Psoas muscle (tissue), 8 donors: Measurements from ENCODE around the gene PTCRA. TPM values are rescaled to one million over a fixed set of nuclear protein-coding genes. Genes with fewer than 3 reads are reported as not detected.

Experiments
- ATAC-seq, 4 donors: fragments of 200-7000 bp; cut with Tn5 transposase; one replicate each; pipeline ENCODE4 v1.9.1; 2020; ENCODE audit warnings: moderate library complexity in 3 of 4, mild to moderate bottlenecking in 2 of 4
- DNase-seq, 2 donors: peaks; one replicate each; pipeline ENCODE4 v3.0.0-alpha.2; 2020
- H3K27ac ChIP-seq: fragments of 200-600 bp; one replicate; pipeline ENCODE4 v1.8.0; 2022
- H3K27me3 ChIP-seq, 3 donors: fragments of 200-600 bp in 1 of 3; one replicate each; pipeline versions ENCODE4 v1.6.1 to v1.8.0; 2013 to 2022; ENCODE audit warnings: low read length in 2 of 3, mild to moderate bottlenecking in 2 of 3, moderate library complexity in 1 of 3; ENCODE audit not compliant: insufficient read depth in 3 of 3
- H3K36me3 ChIP-seq, 2 donors: fragments of 200-600 bp in 1 of 2; one replicate each; pipeline versions ENCODE4 v1.6.1 to v1.8.0; 2013 to 2022; ENCODE audit warnings: low read depth in 1 of 2, mild to moderate bottlenecking in 1 of 2, moderate library complexity in 1 of 2; ENCODE audit not compliant: insufficient read depth in 1 of 2
- H3K4me1 ChIP-seq: fragments of 200-600 bp; one replicate; pipeline ENCODE4 v1.8.0; 2022
- H3K4me3 ChIP-seq: fragments of 200-600 bp; one replicate; pipeline ENCODE4 v1.8.0; 2022; ENCODE audit warnings: mild to moderate bottlenecking
- H3K9me3 ChIP-seq: fragments of 200-600 bp; one replicate; pipeline ENCODE4 v1.8.0; 2022
- WGBS, 3 donors: extraction: QIAGEN DNeasy Blood & Tissue Kit; methylation state at CpG; one replicate each; pipeline versions ENCODE4 v1.1.6 to v1.1.7; 2013; 5-methylcytosine and 5-hydroxymethylcytosine counted together
- intact Hi-C, 2 donors: fragments of 100-400 bp; cut with DNase I; formaldehyde crosslinking; loops; one replicate each; pipeline versions ENCODE4 v1.11.0 to v1.14.2; 2022
- long read RNA-seq, 2 donors: library from polyadenylated mRNA; unstranded; transcript quantifications; one replicate each; pipeline ENCODE4 v2.0.0, GENCODE V29; 2021
- polyA plus RNA-seq, 3 donors: library from polyadenylated mRNA; stranded (reverse); fragments of 200-250 nt; gene quantifications; one replicate each; pipeline ENCODE4 v1.2.3, GENCODE V29; 2013
- total RNA-seq, 4 donors: library from RNA; stranded (reverse); fragmentation: NEBNext Ultra II Directional in 2 of 4; extraction: Animal tissue kit (Norgen Biotek cat#: 25700) in 2 of 4; gene quantifications; one replicate each; pipeline versions ENCODE4 v1.2.1 to v1.2.4, GENCODE V29; 2021 to 2023
- TF ChIP-seq, protein P1 (sequence below): fragments of 200-600 bp; IDR thresholded peaks from one replicate; pipeline ENCODE4 v1.8.0; 2022; ENCODE audit warnings: antibody characterized with exemption
- donor health status: healthy with polysubstance abuse.
- donor health status: DM: no; HTN: no; CAD: no; lungs with moderate emphysema.
- donor health status: Bipolar disorder and iron deficiency.
- donor health status: healthy.
- donor health status: DM: yes; HTN: yes; CAD: no.
- donor health status: DM: no; HTN: no; CAD: no.
- donor health status: DM: no; HTN: no; CAD: no.
- donor health status: DM: yes; HTN: yes; CAD: no.

The PTCRA gene, protein sequence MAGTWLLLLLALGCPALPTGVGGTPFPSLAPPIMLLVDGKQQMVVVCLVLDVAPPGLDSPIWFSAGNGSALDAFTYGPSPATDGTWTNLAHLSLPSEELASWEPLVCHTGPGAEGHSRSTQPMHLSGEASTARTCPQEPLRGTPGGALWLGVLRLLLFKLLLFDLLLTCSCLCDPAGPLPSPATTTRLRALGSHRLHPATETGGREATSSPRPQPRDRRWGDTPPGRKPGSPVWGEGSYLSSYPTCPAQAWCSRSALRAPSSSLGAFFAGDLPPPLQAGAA
- total RNA-seq (not detected), polyA plus RNA-seq (under 1 TPM in 1 of 3 donors, not detected in 2; 0.09 TPM)
- long read RNA-seq, donor 1 = 0 reads
- long read RNA-seq, donor 2 = 0 reads

DNA sequence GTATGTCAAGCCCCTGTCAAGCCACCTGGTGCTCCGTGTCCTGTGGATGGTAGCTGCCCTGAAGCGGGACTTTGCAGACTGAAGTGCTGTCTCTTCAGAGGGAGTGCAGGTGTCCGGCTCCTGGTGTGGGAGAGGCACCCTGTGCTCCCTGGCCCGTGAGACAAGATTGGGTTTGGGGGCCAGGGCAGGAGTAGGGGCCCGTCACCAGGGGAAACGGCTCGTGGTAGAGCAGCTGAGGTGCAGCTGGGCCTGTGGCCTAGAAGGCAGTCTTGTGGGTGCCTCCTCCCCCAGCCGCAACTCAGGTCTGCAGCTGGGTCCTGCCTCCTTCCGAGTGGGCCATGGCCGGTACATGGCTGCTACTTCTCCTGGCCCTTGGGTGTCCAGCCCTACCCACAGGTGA is at the start of gene PTCRA:
Gene PTCRA, plus strand, starts transcription at position 322 of the 400 bp plus-strand sequence. Its CDS starts 17 bp downstream, at position 339.
- Histone ChIP-seq H3K27me3 (peaks cover 0 to 32% (median 0%) of the 10 kb centered on the region in 3 donors), H3K4me3 (no peak within 1 kb of the TSS), H3K9me3 (no peaks in the 10 kb centered on the region), H3K36me3 (no peaks in the 10 kb centered on the region), H3K4me1 (peaks cover 4% of the 10 kb centered on the region), H3K27ac (no peak within 1 kb of the TSS)
- TF ChIP-seq, protein P1, sequence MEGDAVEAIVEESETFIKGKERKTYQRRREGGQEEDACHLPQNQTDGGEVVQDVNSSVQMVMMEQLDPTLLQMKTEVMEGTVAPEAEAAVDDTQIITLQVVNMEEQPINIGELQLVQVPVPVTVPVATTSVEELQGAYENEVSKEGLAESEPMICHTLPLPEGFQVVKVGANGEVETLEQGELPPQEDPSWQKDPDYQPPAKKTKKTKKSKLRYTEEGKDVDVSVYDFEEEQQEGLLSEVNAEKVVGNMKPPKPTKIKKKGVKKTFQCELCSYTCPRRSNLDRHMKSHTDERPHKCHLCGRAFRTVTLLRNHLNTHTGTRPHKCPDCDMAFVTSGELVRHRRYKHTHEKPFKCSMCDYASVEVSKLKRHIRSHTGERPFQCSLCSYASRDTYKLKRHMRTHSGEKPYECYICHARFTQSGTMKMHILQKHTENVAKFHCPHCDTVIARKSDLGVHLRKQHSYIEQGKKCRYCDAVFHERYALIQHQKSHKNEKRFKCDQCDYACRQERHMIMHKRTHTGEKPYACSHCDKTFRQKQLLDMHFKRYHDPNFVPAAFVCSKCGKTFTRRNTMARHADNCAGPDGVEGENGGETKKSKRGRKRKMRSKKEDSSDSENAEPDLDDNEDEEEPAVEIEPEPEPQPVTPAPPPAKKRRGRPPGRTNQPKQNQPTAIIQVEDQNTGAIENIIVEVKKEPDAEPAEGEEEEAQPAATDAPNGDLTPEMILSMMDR = no peak
- 72 to 75% (median 73%) methylated on average over 8 to 10 of the region's 10 CpGs for WGBS, 3 donors
- intact Hi-C loops = no loop called here
- DNase-seq = no peak
- no peak for ATAC-seq

DNA sequence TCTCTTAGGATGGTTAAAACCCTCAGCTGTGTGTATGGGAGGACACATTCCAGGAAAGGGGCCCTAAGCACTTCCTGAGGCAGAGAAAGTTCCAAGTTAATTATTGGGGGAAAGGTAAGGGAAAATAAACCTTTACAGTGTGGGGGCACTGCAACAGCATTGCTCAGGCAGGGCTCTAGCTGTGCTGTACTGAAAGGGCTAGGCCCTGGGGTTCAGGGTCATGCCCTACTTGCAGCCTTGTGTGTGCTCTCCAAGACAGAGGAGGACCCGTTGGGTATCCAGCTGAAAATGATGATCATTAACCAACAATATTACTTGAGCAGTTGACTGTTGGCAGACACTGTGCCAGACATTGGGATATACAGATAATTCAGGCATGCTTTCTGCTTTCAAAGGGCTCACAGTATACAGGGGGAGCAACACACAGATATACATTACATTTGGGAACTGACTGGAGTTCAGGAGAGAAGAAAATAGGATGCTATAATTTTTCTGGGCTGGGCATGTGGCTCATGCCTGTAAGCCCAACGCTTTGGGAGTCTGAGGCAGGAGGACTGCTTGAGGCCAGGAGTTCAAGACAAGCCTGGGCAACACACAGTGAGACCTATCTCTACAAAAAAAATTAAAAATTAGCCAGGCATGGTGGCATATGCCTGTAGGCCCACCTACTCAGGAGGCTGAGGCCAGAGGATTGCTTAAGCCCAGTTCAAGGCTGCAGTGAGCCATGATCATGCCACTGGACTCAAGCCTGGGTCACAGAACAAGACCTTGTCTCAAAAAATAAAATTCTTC is 45.5 kb upstream of the PTCRA start:
- Histone ChIP-seq H3K4me1 (no peaks in the 10 kb centered on the region), H3K27me3 (no peaks in the 10 kb centered on the region), H3K27ac (no peak overlapping the region), H3K4me3 (no peak overlapping the region), H3K36me3 (peaks cover 2 to 42% of the 10 kb centered on the region in 2 donors), H3K9me3 (no peaks in the 10 kb centered on the region)
- TF ChIP-seq, protein P1 = no peak
- 67 to 78% (median 77%) methylated on average over 2 of the region's 2 CpGs for WGBS, 3 donors
- intact Hi-C loops = loop anchor here in 1 of 2 donors (10.0 kb wide), 1 partner anchor 146 kb away; the partner anchor contains the start of gene PRPH2
- ATAC-seq (no peak), DNase-seq (no peak)

DNA sequence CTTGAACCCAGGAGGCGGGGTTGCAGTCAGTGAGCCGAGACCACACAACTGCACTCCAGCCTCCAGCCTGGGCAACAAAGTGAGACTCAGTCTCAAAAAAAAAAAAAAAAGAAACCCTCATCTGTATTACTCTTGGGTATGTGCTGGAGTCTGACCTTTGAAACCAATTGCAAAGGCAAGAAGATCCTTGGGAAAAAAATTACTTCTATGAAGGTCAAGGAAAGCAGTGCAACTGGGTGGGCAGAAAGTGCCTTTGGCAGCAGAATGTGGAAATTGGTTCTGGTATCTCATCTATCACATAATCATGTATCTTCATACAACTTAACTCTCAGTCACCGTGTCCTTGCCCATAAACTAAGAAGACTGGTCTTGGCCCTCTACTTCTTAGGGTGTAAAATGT is 44.1 kb upstream of the PTCRA start:
- intact Hi-C loops = loop anchor here in 1 of 2 donors (10.0 kb wide), 1 partner anchor 147 kb away; the partner anchor contains the start of gene PRPH2
- Histone ChIP-seq H3K9me3 (no peaks in the 10 kb centered on the region), H3K36me3 (peaks cover 2 to 28% of the 10 kb centered on the region in 2 donors), H3K27me3 (no peaks in the 10 kb centered on the region), H3K4me1 (no peaks in the 10 kb centered on the region), H3K4me3 (no peak overlapping the region), H3K27ac (no peak overlapping the region)
- WGBS, 3 donors = 66 to 73% (median 71%) methylated on average over 3 of the region's 3 CpGs
- TF ChIP-seq, protein P1 = no peak
- no peak for DNase-seq
- ATAC-seq = no peak

DNA sequence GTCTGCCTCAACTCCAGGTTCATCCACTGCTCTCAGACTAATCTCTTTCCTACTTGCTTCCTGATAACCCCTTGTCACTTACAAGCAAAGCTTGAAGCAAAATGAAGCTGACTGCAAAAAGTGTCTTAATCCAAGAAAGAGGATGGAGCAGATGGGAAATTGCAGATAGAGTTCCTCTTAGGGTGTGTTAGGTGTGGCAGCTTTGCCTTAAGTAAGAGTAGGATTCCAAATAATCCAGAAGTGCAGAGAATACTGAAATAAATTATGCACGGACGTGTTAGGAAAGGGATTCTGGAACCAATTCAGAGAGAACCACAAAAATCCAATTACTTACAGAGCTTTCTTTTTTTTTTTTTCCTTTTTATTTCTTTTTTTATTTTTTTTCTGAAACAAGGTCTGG is 42.5 kb upstream of the PTCRA start:
- WGBS, 3 donors = 37 to 45% (median 43%) methylated on average over 2 of the region's 2 CpGs
- no peak overlapping the region for H3K4me3 ChIP-seq
- H3K36me3 ChIP-seq = peaks cover 0 to 14% of the 10 kb centered on the region in 2 donors
- intact Hi-C loops = loop anchor here in 1 of 2 donors (10.0 kb wide), 1 partner anchor 149 kb away; the partner anchor contains the start of gene PRPH2
- TF ChIP-seq, protein P1 = no peak
- no peaks in the 10 kb centered on the region for H3K27me3 ChIP-seq
- peaks cover 5% of the 10 kb centered on the region for H3K4me1 ChIP-seq
- ATAC-seq (no peak), DNase-seq (no peak)
- H3K9me3 ChIP-seq = no peaks in the 10 kb centered on the region
- H3K27ac ChIP-seq = no peak overlapping the region
